Adrenal gland (tissue), 5 donors: ENCODE measurements around the gene CUL7.

Source experiments
- POLR2A ChIP-seq, 2 donors: fragments of 450-650 bp; IDR thresholded peaks; one replicate each; pipeline ENCODE4 v1.6.1; 2017; ENCODE audit warnings: antibody characterized with exemption in 2 of 2, mild to moderate bottlenecking in 2 of 2, moderate library complexity in 1 of 2
- TF ChIP-seq, protein P1 (sequence below), 6 experiments: fragments of 450-650 bp in 4 of 6; fragments of 200-600 bp in 2 of 6; sonication (generic) in 1 of 6; IDR thresholded peaks; 1 replicate in 5 of 6; 2 replicates in 1 of 6; pipeline versions ENCODE4 v1.5.1 to v1.8.0; 2016 to 2021; ENCODE audit warnings: antibody characterized with exemption in 6 of 6, mild to moderate bottlenecking in 2 of 6, moderate library complexity in 1 of 6
- donor health status: DM: no; HTN: no; CAD: no.

DNA sequence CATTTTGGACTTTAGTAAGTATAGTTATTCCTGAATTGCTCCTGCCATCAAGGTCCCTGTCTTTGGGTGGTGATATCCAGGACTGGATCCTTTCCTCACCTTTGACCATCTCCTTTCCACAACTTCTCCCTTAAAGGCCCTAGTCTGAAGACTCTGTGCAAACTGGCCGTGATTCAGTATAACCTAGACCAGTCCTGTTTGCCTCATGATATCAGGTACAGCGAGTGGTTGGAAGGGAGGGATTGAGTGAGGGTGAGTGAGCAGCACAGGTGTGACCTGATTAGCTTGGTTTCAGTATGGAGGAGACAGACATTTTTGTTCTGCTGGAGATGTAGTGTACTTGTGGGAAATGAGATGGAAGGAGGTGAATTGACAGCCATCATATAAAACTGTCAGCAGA is 34.5 kb downstream of the CUL7 start:
- TF ChIP-seq, protein P1, sequence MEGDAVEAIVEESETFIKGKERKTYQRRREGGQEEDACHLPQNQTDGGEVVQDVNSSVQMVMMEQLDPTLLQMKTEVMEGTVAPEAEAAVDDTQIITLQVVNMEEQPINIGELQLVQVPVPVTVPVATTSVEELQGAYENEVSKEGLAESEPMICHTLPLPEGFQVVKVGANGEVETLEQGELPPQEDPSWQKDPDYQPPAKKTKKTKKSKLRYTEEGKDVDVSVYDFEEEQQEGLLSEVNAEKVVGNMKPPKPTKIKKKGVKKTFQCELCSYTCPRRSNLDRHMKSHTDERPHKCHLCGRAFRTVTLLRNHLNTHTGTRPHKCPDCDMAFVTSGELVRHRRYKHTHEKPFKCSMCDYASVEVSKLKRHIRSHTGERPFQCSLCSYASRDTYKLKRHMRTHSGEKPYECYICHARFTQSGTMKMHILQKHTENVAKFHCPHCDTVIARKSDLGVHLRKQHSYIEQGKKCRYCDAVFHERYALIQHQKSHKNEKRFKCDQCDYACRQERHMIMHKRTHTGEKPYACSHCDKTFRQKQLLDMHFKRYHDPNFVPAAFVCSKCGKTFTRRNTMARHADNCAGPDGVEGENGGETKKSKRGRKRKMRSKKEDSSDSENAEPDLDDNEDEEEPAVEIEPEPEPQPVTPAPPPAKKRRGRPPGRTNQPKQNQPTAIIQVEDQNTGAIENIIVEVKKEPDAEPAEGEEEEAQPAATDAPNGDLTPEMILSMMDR (IDR thresholded peaks at IDR 0.05), result no peak
- no peak for TF ChIP-seq POLR2A (IDR thresholded peaks at IDR 0.05)
